ENCODE data around the gene SLC2A13.
A peak's percentile ranks its signal among the peaks of the same experiment; 100 is the strongest.
"Not testable (repeated sequence)": the region's sequence is repeated elsewhere in the genome, so short reads cannot be mapped to it uniquely, and the experiment has no call there.

Gene SLC2A13

GRCh38 chr12:40104461-40105264, 1.2 kb downstream of the SLC2A13 start:
- no peak for DNase-seq (ENCODE audit: low spot score)

GRCh38 chr12:40103043-40103442, 2.8 kb downstream of the SLC2A13 start:
- no peak for DNase-seq (ENCODE audit: low spot score)

DNA sequence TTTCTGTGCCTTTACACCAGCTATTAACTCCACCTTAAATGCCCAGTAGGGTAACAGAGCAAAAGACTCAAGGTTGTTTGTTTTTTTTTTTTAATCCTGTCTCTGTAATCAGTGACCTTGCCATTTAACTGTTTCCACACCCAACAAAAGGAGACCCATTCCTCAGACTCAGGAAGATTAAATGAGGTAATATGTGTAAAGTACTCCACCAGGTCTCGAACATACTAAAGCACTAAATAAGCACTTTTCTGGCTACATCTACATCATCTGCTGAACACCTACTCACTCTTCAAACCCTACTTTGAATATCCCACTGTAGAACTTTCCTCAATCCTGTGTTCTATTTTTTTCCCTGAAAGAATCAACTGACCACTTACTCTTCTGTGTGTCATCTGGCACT, 4.1 kb downstream of the SLC2A13 start:
- no peak for DNase-seq (ENCODE audit: low spot score)

- no peak for DNase-seq (ENCODE audit: low spot score)
Observed at GRCh38 chr12:40099423-40099853, 6.4 kb downstream of the SLC2A13 start.

DNA sequence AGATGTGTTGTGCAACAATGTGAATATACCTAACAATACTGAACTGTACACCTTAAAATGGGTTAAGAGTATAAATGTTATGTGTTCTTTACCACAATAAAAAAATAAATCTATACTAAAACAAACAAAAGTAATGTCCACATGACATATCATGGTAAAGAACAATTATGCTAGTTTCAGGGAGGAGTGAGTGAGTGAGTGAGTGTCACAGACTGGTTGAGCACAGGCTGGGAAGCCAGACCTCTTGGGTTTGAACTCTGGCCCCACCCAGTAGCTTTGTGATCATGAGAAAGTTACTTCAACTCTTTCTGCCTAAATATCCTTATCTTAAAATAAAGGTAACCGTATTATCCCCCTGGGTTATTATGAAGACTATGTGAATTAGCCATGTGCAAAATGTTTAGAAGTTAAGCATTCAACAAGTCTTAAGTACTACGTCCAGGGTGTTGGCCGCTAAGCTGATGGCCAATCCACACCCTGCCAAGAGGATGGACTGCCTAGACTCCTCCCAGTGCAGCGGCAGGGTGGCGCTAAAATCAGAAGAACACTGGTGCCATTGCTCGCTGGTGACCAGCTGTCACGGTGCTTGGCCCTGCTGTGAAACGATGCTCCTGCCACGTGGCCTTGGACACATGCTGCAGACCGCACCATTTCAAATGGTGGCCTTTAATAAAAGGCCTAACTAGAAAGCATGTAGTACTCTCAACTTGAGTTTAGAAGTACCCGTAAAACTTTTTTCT, 7.3 kb downstream of the SLC2A13 start:
- DNase-seq (ENCODE audit: low spot score): no peak

- no peak for DNase-seq (ENCODE audit: low spot score)
Observed at GRCh38 chr12:40093512-40093911, 12.4 kb downstream of the SLC2A13 start.

DNA sequence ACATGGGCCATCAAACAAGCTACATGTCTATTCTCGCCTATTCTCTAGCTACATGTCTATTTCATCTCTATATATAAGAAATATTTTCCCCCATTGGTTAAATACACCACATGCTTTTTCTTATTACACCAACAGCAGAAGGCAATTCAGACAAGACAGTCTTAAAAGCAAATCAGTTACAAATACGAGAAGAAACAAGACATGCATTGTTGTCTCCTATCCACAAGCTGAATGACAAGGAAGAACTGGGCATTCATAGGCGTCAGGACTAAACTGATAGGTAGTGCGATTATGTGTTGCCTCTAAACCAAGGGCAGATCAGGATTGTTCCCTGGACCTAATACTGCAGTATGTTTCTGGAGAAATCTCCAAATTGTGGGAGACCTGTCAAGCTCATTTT, 19.4 kb downstream of the SLC2A13 start:
- DNase-seq (ENCODE audit: low spot score): no peak

DNA sequence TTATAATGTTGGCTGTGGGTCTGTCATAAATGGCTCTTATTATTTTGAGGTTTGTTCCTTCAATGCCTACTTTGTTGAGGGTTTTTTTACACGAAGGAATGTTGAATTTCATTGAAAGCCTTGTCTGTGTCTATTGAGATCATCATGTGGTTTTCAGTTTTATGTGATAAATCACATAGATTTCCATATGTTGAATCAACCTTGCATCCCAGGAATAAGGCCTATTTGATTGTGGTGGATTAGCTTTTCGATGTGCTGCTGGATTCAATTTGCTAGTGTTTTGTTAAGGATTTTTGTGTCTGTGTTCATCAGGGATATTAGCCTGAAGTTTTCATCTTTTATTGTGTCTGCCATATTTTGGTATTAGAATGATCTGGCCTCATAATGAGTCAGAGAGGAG, 27.6 kb downstream of the SLC2A13 start:
- DNase-seq (ENCODE audit: low spot score): no peak

- DNase-seq (ENCODE audit: low spot score): no peak
Observed at GRCh38 chr12:40075458-40075857, 30.4 kb downstream of the SLC2A13 start.

GRCh38 chr12:40068416-40068815, 37.5 kb downstream of the SLC2A13 start:
- no peak for DNase-seq (ENCODE audit: low spot score)

GRCh38 chr12:40065636-40066035, 40.2 kb downstream of the SLC2A13 start:
- DNase-seq (ENCODE audit: low spot score): no peak

GRCh38 chr12:40063414-40063813, 42.5 kb downstream of the SLC2A13 start:
- DNase-seq (ENCODE audit: low spot score): peak; percentile 5

- DNase-seq (ENCODE audit: low spot score): no peak
Observed at GRCh38 chr12:40058721-40059190, 47.1 kb downstream of the SLC2A13 start.

DNA sequence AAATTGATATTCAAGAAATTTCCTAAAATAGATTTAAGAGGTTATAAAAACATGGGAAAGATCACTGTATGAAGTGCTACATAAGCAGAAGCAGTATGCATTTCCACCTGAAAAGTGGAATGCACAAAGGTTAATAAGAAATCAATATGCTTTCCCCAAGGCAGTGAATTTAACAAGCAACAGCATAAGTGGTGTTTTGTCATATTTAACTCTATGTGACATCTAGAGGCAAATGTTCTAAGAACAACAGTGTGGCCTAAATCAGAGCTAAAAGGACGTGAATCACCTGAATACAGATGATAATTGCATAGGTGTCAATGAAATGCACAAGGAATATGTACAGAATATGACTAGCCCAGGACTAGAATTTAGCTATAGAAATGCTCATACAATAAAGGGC, 49.5 kb downstream of the SLC2A13 start:
- DNase-seq (ENCODE audit: low spot score): no peak

GRCh38 chr12:40055776-40056175, 50.1 kb downstream of the SLC2A13 start:
- no peak for DNase-seq (ENCODE audit: low spot score)

GRCh38 chr12:40055228-40055579, 50.7 kb downstream of the SLC2A13 start:
- DNase-seq (ENCODE audit: low spot score): no peak

- peak; percentile 74 for DNase-seq (ENCODE audit: low spot score)
Observed at GRCh38 chr12:40054555-40055227, 51.2 kb downstream of the SLC2A13 start.

- DNase-seq (ENCODE audit: low spot score): no peak
Observed at GRCh38 chr12:40049268-40049667, 56.6 kb downstream of the SLC2A13 start.

- DNase-seq (ENCODE audit: low spot score): not testable (repeated sequence)
Observed at GRCh38 chr12:40047002-40047401, 58.9 kb downstream of the SLC2A13 start.

DNA sequence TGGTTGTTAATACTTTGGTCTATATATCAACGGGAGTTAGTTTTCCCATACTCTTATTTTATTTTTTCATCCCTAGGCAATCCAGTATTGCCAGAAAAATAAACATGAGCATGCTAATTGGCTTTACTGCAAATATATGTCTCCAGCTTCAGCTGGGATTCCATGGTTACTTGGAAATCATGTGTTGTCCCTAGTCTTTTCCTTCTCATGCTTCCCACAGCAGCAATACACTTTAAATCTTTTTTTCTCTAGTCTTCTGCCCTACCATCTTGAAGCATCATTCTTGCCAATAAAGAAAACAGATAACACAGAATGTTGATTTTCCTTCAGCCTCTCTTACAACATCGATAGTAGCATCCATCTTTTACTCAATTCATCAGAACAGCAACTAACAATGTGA, 60.2 kb downstream of the SLC2A13 start:
- no peak for DNase-seq (ENCODE audit: low spot score)

DNA sequence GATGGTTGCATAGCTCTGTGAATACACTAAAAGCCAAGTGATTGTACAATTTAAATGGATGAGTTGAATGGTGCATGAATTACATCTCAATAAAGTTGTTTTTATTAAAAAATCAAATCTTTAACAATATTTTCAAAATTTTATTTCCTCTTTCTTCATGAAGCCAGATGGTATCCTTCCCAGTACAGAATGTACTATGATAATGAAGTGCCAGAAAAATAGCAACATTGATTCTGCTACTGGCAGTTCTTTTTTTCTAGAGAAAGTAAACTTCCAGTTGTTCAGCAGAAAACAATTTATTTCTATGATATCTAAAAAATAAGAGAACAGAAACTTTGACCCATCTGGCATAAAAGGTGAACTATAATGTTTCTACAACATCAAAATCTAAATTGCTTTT, 61.5 kb downstream of the SLC2A13 start:
- DNase-seq (ENCODE audit: low spot score): no peak

- no peak for DNase-seq (ENCODE audit: low spot score)
Observed at GRCh38 chr12:40039598-40039997, 66.3 kb downstream of the SLC2A13 start.

DNA sequence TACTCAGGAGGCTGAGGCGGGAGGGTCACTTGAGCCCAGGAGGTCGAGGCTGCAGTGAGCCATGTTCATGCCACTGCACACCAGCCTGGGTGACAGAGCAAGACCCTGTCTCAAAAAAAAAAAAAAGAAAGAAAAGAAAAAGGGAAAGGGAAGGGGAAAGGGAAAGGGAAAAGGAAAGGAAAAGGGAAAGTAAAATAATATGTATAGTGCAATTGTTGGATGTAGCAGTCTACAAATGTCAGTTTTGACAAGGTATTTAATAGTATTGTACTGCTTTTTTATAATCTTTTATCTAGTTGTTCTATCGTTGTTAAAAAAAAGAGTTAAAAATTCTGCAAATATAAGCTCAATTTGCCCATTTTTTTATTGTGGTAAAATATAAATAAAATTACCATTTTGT, 67.3 kb downstream of the SLC2A13 start:
- DNase-seq (ENCODE audit: low spot score): no peak

Measured in GM03348 (cell line).